Spleen (tissue), 11 donors: ENCODE data around the gene UMOD. TPM values are rescaled to one million over a fixed set of nuclear protein-coding genes. Genes with fewer than 3 reads are reported as not detected.
"Not testable (repeated sequence)": the region's sequence is repeated elsewhere in the genome, so short reads cannot be mapped to it uniquely, and the experiment has no call there.

Experiments used
- DNase-seq: peaks from one replicate; pipeline ENCODE4 v3.0.0-alpha.2; 2020
- H3K27ac ChIP-seq, 8 donors: fragments of 200-600 bp; sonication (generic) in 7 of 8; 1 replicate in 4 of 8; 2 replicates in 4 of 8; pipeline versions ENCODE4 v1.5.0 to v1.8.0; 2016 to 2021; ENCODE audit warnings: inconsistent platforms in 4 of 8, mild to moderate bottlenecking in 4 of 8, moderate library complexity in 1 of 8
- H3K27me3 ChIP-seq, 7 donors: fragments of 200-600 bp; sonication (generic) in 6 of 7; replicated peaks in 1 of 7; 1 replicate in 4 of 7; 2 replicates in 3 of 7; pipeline versions ENCODE4 v1.5.0 to v1.8.0; 2016 to 2021; ENCODE audit warnings: inconsistent platforms in 3 of 7, mild to moderate bottlenecking in 1 of 7
- H3K36me3 ChIP-seq, 6 donors: fragments of 200-600 bp; sonication (generic) in 5 of 6; 1 replicate in 4 of 6; 2 replicates in 2 of 6; pipeline versions ENCODE4 v1.5.0 to v1.8.0; 2016 to 2021; ENCODE audit warnings: inconsistent platforms in 2 of 6
- H3K4me1 ChIP-seq, 6 donors: fragments of 200-600 bp; sonication (generic) in 5 of 6; 1 replicate in 3 of 6; 2 replicates in 3 of 6; pipeline versions ENCODE4 v1.5.0 to v1.8.0; 2016 to 2021; ENCODE audit warnings: inconsistent platforms in 3 of 6
- H3K4me3 ChIP-seq, 8 donors: fragments of 200-600 bp; sonication (generic) in 7 of 8; 1 replicate in 4 of 8; 2 replicates in 4 of 8; pipeline versions ENCODE4 v1.5.0 to v1.8.0; 2016 to 2021; ENCODE audit warnings: inconsistent platforms in 4 of 8, mild to moderate bottlenecking in 4 of 8, moderate library complexity in 2 of 8
- H3K9me3 ChIP-seq, 8 donors: fragments of 200-600 bp; sonication (generic) in 7 of 8; 1 replicate in 4 of 8; 2 replicates in 4 of 8; pipeline versions ENCODE4 v1.5.0 to v1.8.0; 2016 to 2021; ENCODE audit warnings: inconsistent platforms in 4 of 8
- CTCF ChIP-seq, 11 experiments: fragments of 200-600 bp in 7 of 11; fragments of 450-650 bp in 4 of 11; sonication (generic) in 4 of 11; IDR thresholded peaks in 8 of 11; conservative IDR thresholded peaks in 3 of 11; 1 replicate in 7 of 11; 2 replicates in 4 of 11; pipeline versions ENCODE4 v1.4.0 to v1.8.0; 2016 to 2021; ENCODE audit warnings: antibody characterized with exemption in 11 of 11, inconsistent platforms in 4 of 11, mild to moderate bottlenecking in 1 of 11
- POLR2A ChIP-seq, 3 donors: fragments of 450-650 bp; IDR thresholded peaks; one replicate each; pipeline ENCODE4 v1.5.1; 2017; ENCODE audit warnings: antibody characterized with exemption in 3 of 3, mild to moderate bottlenecking in 1 of 3
- POLR2AphosphoS5 ChIP-seq, 3 donors: sonication (generic); formaldehyde crosslinking; IDR thresholded peaks; one replicate each; pipeline ENCODE4 v1.5.1; 2017; ENCODE audit warnings: antibody characterized with exemption in 3 of 3
- WGBS, 5 donors: extraction: QIAGEN DNeasy Blood & Tissue Kit in 3 of 5; methylation state at CpG; one replicate each; pipeline versions ENCODE4 v1.1.5 to v1.1.7; 2013 to 2018; 5-methylcytosine and 5-hydroxymethylcytosine counted together
- intact Hi-C: fragments of 100-400 bp; cut with DNase I; formaldehyde crosslinking; loops from one replicate; pipeline ENCODE4 v1.15.0; 2023; ENCODE audit warnings: low total_unique reads
- polyA plus RNA-seq, 3 donors: library from polyadenylated mRNA; stranded (reverse); fragments of 200-250 nt; gene quantifications; one replicate each; pipeline ENCODE4 v1.2.1, GENCODE V29; 2013
- total RNA-seq, 7 donors: library from RNA; depleted of rRNA in 3 of 7; stranded (reverse); fragments of >200 nt in 3 of 7; fragmentation: NEBNext Ultra II Directional in 4 of 7; extraction: Animal tissue kit (Norgen Biotek cat#: 25700) in 4 of 7; gene quantifications; one replicate each; pipeline versions ENCODE4 v1.1.0 to v1.2.1, GENCODE V29; 2016 to 2021
- donor health status: healthy with polysubstance abuse.
- donor health status: DM: no; HTN: no; CAD: no; lungs with moderate emphysema.
- donor health status: DM: no; HTN: no; CAD: no.
- donor health status: Bipolar disorder and iron deficiency.
- donor health status: healthy.
- donor health status: DM: no; HTN: no; CAD: no.
- donor health status: DM: yes; HTN: yes; CAD: no.

UMOD gene
- total and polyA plus RNA-seq, 10 donors, result 0.17 TPM; not detected in 9

- DNase-seq, result no peak
- H3K4me1 ChIP-seq, result no peaks in the 10 kb centered on the region
- no peaks in the 10 kb centered on the region for H3K36me3 ChIP-seq
- TF ChIP-seq CTCF (IDR thresholded peaks at IDR 0.05 in 8 of 11, conservative IDR thresholded peaks at IDR 0.05 in 3 of 11) (no peak), POLR2A (IDR thresholded peaks at IDR 0.05) (no peak), POLR2AphosphoS5 (IDR thresholded peaks at IDR 0.05) (no peak)
- intact Hi-C loops, result no loop called here
- H3K9me3 ChIP-seq, result no peaks in the 10 kb centered on the region
- H3K27me3 ChIP-seq, result peaks cover 0 to 18% (median 0%) of the 10 kb centered on the region in 7 donors
- H3K27ac ChIP-seq, result no peak overlapping the region
- 76 to 100% (median 85%) methylated on average over 1 of the region's 1 CpG for WGBS, 5 donors
- H3K4me3 ChIP-seq, result no peak overlapping the region
Measured at GRCh38 chr16:20321671-20322070, 30.8 kb downstream of the UMOD start.

DNA sequence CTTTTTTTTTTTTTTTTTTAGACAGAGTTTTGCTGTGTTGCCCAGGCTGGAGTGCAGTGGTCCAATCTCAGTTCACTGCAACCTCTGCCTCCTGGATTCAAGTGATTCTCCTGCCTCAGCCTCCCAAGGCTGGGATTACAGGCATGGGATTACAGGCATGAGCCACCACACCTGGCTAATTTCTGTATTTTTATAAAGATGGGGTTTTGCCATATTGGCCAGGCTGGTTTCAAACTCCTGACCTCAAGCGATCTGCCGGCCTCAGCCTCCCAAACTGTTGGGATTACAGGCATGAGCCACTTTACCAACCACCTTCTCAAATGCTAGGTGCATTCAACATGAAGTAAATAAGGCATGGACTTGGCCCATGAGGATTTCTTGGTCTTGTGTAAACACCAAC is 31.5 kb downstream of the UMOD start:
- H3K27ac ChIP-seq, DNase-seq, H3K9me3 ChIP-seq, H3K4me1 ChIP-seq, H3K4me3 ChIP-seq, H3K36me3 ChIP-seq, intact Hi-C loops: not testable (repeated sequence)
- WGBS, 5 donors, result 90 to 96% (median 93%) methylated on average over 2 of the region's 2 CpGs
- peaks cover 0 to 16% (median 0%) of the 10 kb centered on the region in 7 donors for H3K27me3 ChIP-seq

DNA sequence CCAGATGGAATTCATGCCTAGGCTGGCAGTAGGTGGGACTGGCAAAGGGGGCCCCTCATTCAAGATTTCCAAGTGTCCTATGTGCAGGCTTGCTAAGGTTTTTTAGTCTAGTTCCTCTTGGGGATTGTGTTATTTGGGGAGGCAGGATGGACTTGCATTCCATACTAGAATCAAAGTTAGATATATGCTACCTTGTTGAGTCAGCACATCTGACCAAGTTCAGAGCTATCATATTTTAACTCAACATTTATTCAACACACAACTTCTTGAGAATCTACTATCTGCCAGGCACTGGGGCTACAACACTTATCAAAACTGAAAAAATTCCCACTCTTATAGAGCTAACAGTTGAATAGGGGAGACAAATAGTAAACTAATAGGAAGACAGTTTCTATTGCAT is 31.9 kb downstream of the UMOD start:
- intact Hi-C loops, result no loop called here
- no peaks in the 10 kb centered on the region for H3K36me3 ChIP-seq
- DNase-seq, result no peak
- no peak overlapping the region for H3K4me3 ChIP-seq
- no peaks in the 10 kb centered on the region for H3K4me1 ChIP-seq
- no peak for TF ChIP-seq CTCF (IDR thresholded peaks at IDR 0.05 in 8 of 11, conservative IDR thresholded peaks at IDR 0.05 in 3 of 11)
- TF ChIP-seq POLR2A (IDR thresholded peaks at IDR 0.05), result no peak
- no peak for TF ChIP-seq POLR2AphosphoS5 (IDR thresholded peaks at IDR 0.05)
- peaks cover 0 to 13% (median 0%) of the 10 kb centered on the region in 7 donors for H3K27me3 ChIP-seq
- no peak overlapping the region for H3K27ac ChIP-seq
- H3K9me3 ChIP-seq, result no peaks in the 10 kb centered on the region

DNA sequence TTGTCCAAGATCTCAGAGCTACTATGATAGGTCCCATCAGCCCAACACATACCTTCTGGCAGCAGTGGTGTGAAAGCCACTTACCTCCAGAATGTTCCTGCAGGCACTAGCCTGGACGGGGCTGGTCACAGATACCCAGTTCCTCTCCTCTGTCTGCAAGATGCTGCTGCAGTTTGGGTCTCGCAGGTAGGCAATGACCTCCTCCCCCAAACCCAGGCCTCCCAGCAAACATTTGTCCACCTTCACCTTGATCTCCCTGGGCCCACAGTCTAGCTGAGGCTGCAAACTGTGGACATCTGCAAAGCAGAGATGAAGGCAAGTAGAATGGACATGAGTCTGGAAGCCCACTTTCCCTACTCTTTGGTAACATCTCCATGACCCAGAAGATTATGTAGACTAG is 32.3 kb downstream of the UMOD start:
- 56 to 86% (median 81%) methylated on average over 2 of the region's 2 CpGs for WGBS, 5 donors
- H3K4me1 ChIP-seq, result no peaks in the 10 kb centered on the region
- intact Hi-C loops, result no loop called here
- DNase-seq, result no peak
- H3K27me3 ChIP-seq, result peaks cover 0 to 13% (median 0%) of the 10 kb centered on the region in 7 donors
- no peaks in the 10 kb centered on the region for H3K36me3 ChIP-seq
- TF ChIP-seq POLR2A (IDR thresholded peaks at IDR 0.05) (no peak), POLR2AphosphoS5 (IDR thresholded peaks at IDR 0.05) (no peak), CTCF (IDR thresholded peaks at IDR 0.05 in 8 of 11, conservative IDR thresholded peaks at IDR 0.05 in 3 of 11) (no peak)
- H3K4me3 ChIP-seq, result no peak overlapping the region
- no peaks in the 10 kb centered on the region for H3K9me3 ChIP-seq
- no peak overlapping the region for H3K27ac ChIP-seq

- H3K4me3 ChIP-seq, result no peak overlapping the region
- H3K36me3 ChIP-seq, result no peaks in the 10 kb centered on the region
- H3K4me1 ChIP-seq, result no peaks in the 10 kb centered on the region
- peaks cover 0 to 13% (median 0%) of the 10 kb centered on the region in 7 donors for H3K27me3 ChIP-seq
- H3K9me3 ChIP-seq, result no peaks in the 10 kb centered on the region
- no peak overlapping the region for H3K27ac ChIP-seq
- whole genome bisulfite sequencing, 5 donors, result 67 to 83% (median 72%) methylated on average over 1 of the region's 1 CpG
- intact Hi-C loops, result no loop called here
- no peak for TF ChIP-seq CTCF (IDR thresholded peaks at IDR 0.05 in 8 of 11, conservative IDR thresholded peaks at IDR 0.05 in 3 of 11)
- DNase-seq, result no peak
Measured at GRCh38 chr16:20319406-20319805, 33.1 kb downstream of the UMOD start.
